ENCODE measurements around the gene NDUFB4.
A peak's percentile ranks its signal among the peaks of the same experiment; 100 is the strongest.

Gene NDUFB4

DNA sequence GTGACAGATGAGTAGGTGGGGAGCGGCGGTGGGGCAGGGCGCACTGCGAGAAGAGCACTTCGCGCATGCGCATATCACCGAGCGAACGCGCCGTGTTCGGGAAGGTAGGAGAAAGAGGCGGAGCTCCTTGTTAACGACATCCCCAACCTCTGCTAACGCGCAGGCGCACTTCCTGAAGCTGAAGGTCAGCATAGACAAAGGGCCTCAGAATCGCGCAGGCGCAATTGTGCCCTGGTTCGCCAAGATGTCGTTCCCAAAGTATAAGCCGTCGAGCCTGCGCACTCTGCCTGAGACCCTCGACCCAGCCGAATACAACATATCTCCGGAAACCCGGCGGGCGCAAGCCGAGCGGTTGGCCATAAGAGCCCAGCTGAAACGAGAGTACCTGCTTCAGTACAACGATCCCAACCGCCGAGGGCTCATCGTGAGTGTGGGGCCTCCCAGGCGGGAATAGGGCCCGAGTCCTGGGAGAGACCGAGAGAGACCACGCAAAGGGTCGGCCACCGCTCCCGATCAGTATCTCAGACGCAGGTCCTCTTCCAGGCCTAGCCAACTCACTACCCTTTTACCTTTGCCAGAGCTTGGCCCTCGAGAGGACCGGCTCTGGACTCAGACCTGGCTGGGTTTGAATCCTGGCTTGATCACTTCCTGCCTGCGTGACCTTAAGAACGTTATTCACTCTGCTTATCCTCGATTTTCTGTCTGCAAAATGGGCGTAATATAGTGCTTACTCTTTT is at the start of gene NDUFB4:
NDUFB4 (plus strand) TSS at position 221 of the 737 bp plus-strand sequence; CDS start at position 245, 24 bp downstream.
- DNase-seq (ENCODE audit: low read depth in 2 of 2, low spot score in 1 of 2) = peak; percentile 89 to 93

DNA sequence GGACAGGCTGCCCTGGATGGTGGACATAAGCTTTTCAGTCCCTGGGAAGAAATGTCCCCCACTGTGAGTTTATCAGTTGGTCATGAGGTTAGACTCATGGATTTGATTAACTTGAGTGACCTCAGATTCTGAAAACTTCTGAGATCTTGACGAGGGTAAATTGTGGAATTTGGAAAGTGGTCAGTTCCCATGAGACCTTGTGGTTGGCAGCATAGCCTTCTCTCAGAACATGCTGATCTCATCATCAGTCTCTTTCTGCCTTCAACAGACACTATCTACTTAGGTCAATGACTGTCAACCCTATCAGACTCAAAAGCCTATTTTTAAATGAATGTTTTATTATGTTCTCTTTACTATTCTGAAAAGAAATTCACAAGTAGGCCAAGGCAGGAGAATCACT is 45.6 kb upstream of the NDUFB4 start:
- no peak for DNase-seq (ENCODE audit: low read depth in 2 of 2, low spot score in 1 of 2)

DNA sequence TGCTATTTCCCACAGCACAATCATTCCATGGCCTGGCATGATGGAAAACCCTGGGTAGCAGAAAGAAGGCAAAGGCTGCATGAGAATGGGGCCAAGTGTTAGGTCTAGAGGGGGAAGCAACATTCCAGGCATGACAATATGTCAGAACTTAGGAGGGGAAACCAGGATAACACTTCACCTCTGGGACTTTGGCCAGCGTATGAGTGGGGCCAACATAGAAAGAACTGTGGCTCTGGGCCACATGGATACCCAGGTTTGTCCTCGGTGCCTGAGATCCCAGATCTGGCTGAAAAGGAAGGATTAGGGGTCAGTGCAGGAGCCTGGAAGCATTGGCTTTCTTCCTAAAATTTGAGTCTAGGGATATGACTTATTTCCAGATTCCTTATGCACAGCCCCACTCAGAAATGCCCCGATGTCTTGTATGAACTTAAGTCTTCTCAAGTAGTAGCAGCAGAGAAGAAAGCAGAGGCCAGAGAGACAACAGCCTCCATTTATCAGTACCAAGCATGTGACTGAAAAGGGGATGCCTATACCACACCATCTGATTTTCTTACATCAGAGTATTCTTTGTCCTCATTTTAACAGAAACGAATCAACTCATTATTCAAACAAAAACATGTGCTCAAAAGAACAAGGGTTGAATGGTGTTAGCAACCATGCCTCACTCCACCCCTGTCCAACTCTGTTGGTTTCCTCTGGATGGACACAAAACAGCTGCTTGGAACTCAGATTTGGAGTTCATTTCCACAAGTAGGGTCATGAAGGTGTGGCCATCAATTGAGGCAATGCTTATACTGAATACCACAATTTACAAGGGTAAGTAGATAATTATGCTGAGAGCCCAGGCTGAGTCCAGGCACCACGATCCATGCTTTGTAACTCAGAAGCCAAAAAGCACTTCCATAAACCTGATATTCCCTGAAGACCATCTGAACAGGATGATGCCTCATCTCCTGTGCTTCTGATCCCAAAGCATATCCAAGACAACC is 43.7 kb upstream of the NDUFB4 start:
- no peak for DNase-seq (ENCODE audit: low read depth in 2 of 2, low spot score in 1 of 2)

DNA sequence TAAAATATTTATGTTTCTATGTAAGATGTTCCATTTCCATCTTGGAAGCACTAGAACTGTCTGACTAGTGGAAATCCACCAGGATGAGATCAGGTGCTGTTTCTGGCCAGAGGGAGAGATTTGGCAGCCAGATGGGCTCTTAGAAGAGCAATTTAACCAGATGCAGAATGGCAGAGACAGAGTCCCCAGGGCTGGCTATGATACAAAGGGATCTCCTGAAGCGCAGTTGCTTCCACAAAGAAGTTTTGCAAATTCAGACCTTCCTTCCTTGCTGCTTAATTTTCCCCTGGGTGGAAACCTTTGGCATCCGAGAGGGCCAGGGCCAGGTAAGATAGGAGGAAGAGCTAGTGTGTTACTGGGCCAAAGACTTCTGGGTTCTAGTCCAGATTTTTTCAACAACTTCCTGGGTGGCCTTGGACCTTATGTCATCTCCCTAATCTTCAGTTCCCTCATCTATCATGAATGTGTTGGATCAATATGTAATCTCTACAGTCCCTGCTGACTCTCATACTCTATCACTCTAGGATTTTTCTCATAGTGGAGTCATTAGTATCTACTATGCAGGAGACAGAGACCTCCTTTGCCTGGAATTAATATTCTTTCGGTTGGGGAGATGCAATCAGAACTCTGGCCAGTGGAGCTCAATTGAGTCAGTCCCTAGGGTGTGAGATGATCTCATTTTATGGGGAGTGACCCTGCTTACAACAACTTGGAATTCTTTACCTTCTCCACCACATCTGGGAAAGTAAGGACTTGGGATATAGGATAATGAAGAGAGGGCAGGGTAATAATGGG is 41.1 kb upstream of the NDUFB4 start:
- DNase-seq (ENCODE audit: low read depth in 2 of 2, low spot score in 1 of 2) = no peak

DNA sequence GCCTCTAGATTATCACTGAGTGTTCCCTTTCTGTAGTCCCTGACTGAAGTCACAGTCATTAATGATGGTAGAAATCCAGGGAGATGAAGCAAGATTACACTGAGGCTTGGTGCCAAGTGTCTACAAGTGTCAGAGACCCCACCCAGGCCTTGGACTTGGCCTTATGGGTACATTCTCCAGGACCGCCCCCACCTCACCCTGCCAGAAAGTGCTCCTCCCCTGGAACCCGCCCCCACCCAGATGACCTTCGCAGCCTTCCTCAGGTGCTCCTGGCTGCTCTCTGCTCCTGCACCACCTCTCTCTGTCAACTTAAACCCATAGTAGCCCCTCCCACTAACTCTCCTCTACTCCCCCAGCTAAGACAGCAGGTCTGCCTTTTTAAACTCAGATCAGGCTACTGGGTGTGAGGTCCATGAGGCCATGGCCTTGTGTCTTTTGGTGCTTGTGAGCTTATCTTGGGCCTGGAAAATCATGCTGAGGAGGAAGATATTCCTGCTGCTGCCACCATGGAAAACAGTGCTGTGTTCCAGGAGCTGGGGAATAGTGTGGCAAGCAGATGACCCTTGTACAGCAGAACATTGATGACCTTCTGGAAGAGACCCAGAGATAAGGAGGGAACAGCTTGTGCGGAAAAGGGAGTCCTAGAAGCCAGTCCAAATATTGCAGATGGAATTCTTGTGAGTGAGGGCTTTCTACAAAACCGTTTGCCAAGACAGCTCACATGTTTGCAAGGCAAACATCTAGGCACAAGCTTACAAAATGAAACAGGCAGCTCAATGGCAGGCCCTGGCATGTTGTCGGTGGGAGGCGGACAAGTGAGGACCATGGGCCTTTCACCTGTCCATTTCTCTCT is 40.3 kb upstream of the NDUFB4 start:
- no peak for DNase-seq (ENCODE audit: low read depth in 2 of 2, low spot score in 1 of 2)

DNA sequence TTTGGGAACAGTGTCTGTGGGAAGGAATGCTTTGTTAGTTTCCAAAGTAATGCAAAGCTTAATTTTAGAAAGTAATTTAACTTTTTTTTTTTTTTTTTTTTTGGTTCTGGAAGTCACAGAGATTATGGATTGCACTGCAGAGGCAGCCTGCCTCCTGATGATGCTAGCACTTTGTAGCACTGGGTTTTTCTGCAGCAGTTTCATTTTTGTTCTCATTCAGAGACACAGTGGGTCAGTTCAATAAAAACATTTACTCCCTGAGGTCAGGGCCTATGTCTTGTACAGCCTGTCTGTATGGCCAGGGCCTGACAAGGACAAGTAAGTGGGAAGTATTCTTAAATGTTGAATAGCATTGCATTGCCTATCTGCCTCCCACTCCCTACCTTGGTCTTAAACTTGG is 39.0 kb upstream of the NDUFB4 start:
- DNase-seq (ENCODE audit: low read depth in 2 of 2, low spot score in 1 of 2) = no peak

DNA sequence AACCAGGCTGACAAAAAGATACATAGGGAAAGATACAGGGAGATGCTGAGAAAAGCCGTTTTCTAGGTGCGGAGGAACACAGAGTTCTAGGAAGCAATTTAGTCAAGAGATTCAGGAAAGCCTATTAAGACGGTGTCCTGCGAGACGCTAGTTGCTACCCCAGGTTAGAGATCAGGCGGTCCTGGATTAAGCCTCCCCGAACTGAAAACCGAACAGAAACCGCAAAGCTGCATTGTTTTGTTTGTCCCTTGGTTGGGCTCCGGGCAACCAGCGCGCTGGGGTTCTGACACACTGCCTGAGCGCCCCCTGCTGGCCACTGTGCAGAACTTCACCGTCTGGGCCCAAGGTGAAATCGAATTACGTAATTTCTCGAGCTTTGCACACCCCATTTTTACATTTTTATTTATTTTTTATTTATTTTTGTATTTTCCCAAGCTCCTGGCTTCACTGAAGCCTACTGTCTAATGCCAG is 37.3 kb upstream of the NDUFB4 start:
- DNase-seq (ENCODE audit: low read depth in 2 of 2, low spot score in 1 of 2) = peak; percentile 75 to 81

DNA sequence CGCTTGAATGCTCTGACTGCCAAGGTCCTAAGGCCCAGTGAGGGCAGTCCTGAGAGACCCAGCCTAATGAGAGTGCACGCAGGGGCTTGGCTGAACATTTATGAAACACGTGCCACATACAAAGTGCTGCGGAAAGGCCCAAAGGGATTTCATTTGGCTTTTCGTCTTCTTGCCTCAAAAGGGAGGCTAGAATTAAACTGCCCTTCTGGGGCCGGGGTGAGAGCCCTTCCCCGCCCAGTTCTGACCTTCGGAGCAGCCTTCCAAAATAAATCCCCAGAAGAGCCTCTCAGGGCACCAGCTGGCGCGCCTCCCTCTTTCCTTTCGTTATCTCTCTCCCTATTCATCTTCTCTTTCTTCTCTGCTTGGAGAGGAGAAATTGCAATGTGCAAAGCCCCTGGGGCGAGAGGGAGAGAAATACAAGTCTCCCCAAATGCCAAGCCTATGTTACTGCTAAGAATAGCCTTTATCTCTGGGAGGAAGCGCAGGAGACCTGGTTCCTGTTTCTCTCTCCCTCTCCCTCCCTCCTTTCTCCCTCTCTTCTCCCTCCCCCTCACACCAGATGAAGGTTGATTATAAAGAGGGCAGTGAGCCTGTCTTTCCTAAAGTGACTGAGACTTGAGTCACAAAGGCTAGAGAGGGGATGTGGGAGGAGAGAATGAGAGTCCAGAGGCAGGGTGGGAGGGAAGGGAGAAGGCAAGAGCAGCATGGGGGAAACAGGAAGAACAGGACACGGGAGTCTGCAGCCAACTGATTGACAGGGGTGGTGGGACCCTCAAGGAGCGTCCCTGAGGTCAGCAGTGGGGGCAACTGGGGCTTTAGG is 36.7 kb upstream of the NDUFB4 start:
- DNase-seq (ENCODE audit: low read depth in 2 of 2, low spot score in 1 of 2) = no peak

DNA sequence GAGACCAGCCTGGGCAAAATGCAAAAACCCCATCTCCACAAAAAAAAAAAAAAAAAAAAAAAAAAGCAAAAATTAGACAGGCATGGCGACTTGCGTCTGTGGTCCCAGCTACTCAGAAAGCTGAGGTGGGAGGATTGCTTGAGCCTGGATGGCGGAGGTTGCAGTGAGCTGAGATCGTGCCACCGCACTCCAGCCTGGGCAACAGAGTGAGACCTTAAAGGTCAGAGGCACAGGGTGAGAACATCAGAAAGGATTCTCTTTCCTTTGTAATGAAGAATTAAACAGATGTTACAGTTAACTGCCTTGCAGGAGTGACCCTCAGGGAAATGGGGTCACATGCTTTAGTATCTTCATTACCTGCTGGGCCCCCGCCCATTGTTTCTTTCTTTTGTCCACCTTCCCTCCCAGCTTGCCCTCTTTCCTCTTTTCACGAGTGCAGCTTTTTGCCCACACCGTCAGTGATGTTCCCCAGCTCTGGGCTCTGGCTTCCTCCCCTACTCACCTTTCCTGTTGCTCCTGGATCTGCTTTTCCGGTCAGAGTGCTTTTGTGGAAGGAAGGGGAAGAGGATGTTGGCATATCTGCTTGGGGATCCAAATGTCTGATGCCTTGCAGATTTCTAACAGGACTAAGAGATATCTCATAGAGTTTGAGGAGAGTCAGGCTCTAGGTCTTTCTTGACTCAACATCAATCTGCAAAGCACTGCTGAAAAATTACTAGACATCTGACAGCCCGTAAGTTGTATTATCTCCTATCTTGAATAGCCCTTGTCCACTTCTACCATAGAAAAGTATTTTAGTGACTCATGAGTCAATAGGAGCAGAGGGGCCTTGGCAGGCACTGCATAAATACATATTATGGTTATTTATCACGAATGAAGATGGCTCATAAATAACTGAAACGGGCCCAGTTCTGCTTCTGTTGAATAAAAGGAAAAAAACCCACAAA is 35.6 kb upstream of the NDUFB4 start:
- DNase-seq (ENCODE audit: low read depth in 2 of 2, low spot score in 1 of 2) = no peak

DNA sequence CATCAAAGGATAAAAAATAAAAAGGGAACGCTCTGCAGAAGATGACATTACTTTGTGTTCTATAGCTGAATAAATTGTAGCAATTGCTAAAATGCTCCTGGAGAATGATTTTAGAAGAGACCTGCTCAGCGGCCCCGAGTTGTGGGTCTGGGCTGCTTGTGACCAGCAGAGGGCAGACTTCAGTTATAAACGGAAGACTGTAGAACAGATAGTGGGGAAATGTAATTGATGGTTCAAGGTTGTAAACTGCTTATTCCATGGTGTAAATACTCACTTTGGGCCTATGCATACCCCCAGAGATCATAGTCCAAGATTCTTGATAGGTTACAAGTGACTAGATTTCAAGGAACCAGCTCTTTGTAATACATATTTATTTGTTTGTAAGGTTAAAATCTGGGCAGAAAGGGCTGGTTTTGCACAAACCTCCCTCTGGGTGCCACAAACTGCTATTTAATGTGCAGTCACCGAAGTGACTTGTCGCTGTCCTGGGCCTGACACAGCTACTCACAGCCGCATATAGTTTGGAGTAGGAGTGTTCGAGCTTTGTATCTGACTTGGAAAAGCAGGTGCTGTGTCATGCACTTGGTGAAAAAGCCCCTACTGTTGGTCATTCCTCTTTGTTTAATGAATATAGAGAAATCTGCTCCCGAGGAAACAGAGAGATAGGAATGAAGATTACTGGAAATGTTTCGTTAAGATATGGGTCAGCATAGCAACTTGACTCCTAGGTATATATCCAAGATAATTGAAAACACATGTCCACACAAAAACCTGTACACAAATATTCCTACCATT is 34.7 kb upstream of the NDUFB4 start:
- peak; percentile 39 to 52 for DNase-seq (ENCODE audit: low read depth in 2 of 2, low spot score in 1 of 2)

DNA sequence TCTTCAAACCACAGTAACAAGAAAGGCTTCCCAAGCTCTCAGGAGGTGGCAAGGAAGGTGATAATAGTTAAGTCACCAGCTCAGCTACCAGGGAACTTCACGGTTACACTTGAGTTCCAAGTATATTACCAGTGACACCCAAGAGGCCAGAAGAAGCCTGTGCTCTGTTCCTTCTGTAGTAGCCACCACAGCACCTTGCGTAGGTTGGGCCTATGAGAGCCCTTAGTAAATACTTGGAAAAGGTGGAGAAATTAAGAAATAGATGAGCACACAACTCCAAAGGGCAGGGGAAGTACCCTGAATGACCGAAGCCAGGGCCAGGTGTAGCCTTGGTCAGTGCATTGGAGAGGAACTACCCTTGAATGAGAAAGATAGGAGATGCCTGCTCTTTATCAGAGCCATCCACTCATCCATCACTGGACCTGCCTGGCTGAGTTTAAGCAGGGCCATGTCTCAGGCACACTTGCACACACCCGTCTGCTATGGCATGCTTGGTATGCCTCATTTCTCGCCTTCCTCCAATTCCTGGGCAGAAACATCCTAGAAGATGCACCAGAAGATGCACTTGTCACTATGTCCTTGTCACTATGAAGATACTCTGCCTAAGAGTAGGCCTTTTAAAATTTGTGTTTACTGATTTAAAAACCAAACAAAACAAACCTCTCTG is 32.6 kb upstream of the NDUFB4 start:
- no peak for DNase-seq (ENCODE audit: low read depth in 2 of 2, low spot score in 1 of 2)

DNA sequence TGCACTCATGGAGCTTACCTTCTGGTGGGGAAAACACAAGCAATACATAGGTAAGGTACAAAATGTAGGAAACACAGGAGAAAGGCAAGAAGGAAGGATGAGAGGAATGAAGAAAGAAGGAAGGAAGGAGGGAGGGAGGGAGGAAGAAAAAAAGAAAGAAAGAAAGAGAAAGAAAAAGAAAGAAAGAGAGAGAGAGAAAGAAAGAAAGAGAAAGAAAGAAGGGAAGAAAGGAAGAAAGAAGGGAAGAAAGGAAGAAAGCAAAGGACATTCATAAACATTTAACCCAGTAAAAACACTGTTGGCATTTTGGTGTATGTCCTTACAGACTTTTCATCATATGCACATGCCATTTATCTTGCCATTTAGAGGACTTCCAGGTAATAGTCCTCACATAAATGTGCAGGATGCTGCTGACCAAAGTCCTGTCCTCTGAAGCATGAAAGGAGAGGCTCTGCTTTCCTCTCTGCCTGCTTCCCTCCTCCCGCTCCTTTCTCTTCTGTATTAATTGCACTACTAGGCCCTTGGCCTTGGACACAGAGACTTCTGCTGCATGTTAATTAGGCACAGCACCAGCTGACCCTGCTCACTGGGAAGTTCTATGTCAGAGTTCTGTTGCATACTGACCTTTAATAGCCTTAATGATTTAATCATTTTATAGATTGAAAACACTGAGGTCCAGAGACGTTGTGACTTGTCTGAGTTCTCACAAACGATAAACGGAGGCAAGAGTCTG is 29.7 kb upstream of the NDUFB4 start:
- DNase-seq (ENCODE audit: low read depth in 2 of 2, low spot score in 1 of 2) = no peak

DNA sequence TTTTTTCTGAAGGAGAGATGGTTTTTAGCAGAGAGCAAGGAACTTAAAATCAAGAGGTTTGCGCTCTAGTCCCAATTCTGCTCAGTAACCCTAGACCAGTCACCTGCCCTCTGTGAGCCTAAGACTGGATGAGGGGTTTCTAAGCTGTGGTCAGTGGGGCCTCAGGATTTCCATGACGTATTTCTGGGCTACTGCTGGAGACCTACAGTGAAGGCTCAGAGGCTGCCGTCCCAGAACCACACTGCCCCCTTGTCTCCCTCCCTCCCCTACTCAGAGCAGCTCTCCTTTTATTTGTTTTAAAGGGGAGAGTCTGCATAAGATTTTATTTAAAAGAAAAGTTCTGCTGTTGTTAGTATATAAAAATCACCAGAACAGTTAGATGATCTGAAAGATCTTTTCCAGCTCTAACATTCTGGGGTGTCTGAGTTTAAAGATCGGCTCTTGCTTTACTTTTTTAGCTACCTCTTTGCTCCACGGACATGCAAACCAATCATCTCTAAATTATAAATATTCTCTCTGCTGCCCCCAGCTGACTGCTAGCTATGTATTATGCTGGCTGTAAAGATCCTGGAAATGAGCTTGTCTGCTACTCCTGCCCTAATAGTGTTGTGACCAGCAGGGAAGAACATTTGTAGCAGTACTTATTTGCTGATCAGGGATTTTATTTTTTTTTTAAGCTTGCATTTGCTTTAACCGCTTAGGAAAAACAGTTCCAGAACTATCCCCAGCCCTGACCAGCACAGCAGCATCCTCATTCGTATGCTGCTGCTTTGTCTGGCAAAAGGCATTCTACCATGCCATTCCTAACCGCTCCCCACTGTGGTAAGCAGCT is 28.6 kb upstream of the NDUFB4 start:
- no peak for DNase-seq (ENCODE audit: low read depth in 2 of 2, low spot score in 1 of 2)

DNA sequence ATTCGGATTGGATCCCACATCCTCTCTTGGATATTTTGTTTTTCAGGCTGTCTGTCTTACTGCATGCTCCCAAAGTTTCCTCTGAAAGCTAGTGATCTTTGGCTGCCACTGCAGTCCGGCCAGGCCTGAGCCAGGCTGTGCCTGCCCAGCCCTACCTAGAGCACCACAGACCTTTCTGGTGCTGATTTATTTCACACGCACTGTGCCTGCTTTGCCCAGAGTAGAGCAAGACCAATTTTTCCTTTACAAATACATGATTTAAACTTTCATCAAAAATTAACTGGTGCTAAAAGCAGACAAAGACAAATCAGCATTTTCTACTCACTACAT is 28.0 kb upstream of the NDUFB4 start:
- DNase-seq (ENCODE audit: low read depth in 2 of 2, low spot score in 1 of 2) = no peak

DNA sequence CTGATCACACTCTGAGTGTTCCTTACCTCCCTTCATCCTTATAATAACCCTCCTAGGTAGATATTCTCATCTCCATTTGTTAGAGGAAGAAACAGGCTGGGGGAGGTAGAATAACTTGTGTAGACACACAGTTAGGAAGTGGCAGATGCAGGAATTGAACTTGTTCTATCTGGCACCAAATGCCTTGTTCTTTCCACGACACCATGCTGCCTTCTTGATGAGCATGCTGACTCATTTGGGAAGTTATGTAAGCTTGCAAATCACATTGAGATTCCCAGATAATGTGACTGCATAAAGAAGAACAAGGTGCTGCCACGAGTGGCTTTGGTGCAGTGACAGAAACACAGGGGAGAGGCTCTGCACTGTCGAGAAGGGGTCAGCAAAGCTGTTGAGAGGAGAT is 27.5 kb upstream of the NDUFB4 start:
- no peak for DNase-seq (ENCODE audit: low read depth in 2 of 2, low spot score in 1 of 2)
